GM10847 (cell line): ENCODE data around the gene COMMD6.

Source experiments
- POLR2A ChIP-seq: IDR thresholded peaks from 2 replicates; pipeline ENCODE4 v1.6.1; 2011; ENCODE audit not compliant: insufficient read length; ENCODE audit errors: extremely low read depth

The COMMD6 gene

GRCh38 chr13:75547917-75548316, 10.3 kb upstream of the COMMD6 start:
- TF ChIP-seq POLR2A, result no peak

DNA sequence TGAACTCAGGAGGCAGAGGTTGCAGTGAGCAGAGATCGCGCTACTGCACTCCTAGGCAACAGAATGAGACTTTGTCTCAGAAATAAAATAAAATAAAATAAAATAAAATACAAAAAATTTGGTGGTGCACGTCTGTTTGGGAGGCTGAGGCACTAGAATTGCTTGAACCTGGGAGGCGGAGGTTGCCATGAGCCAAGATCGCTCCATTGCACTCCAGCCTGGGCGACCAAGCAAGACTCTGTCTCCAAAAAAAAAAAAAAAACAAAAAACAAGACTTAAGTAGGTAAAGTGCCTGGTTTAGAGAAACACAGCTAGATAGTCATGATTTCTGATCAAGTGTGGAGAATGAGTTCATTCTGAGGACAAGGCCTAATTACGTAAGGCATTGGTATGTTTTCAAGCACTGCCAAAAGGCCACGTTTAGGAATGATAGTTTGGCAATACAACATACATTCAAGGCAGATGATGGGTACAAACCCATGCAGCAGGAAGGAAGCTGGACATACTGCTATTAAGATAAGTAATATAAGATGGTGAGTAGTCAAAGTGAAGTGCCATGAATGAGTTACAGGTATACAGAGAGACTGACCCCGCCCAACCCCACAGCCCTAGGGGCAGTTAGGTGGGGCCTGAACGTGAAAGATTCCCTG, 7.2 kb upstream of the COMMD6 start:
- no peak for TF ChIP-seq POLR2A

- TF ChIP-seq POLR2A, result no peak
These were observed 4.3 kb upstream of the COMMD6 start for GRCh38 chr13:75541961-75542360.

DNA sequence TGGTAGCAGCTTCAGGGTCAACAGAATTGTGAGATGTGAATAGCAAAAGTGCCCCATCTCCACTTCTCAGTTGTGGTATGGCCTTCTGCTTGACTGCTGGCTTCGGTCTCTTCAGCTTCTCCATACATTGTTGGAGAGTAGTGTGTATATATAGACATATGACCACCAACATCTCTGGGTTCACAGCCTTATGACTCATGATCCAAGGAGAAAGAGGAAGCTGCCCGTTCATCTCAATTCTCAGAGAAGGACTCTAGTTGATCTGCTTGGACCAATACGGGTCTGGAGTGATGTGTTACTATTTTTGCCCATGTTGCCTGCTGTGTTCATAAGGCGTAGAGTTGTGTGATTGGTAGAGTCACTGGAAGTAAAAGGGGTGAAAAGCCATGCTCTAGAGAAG, 3.6 kb upstream of the COMMD6 start:
- no peak for TF ChIP-seq POLR2A

- TF ChIP-seq POLR2A, result no peak
These were observed 3.8 kb downstream of the COMMD6 start for GRCh38 chr13:75533861-75534260.

- TF ChIP-seq POLR2A, result no peak
These were observed 7.1 kb downstream of the COMMD6 start for GRCh38 chr13:75530549-75530961.

- TF ChIP-seq POLR2A, result no peak
These were observed 15.7 kb downstream of the COMMD6 start for GRCh38 chr13:75521956-75522355.

GRCh38 chr13:75518439-75519088, 19.1 kb downstream of the COMMD6 start:
- no peak for TF ChIP-seq POLR2A

- TF ChIP-seq POLR2A, result no peak
These were observed 23.3 kb downstream of the COMMD6 start for GRCh38 chr13:75514080-75514995.

DNA sequence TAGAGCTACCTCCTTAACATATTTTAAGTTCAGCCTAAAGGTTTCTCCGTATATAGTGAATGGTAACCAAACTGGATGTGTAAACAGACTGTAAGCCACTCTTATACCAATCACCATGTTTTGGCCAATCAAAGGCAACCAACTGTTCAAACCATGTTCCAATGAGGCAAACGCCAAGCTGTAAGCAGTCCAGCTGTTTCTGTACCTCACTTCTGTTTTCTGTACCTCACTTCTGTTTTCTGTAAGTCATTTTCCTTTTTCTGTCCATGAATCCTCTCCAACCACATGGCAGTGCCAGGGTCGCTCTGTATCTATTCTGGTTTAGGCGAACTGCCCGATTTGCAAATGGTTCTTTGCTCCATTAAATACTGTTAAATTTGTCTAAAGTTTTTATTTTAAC, 24.4 kb downstream of the COMMD6 start:
- no peak for TF ChIP-seq POLR2A

- no peak for TF ChIP-seq POLR2A
These were observed 25.4 kb downstream of the COMMD6 start for GRCh38 chr13:75512253-75512652.

- TF ChIP-seq POLR2A, result no peak
These were observed 26.5 kb downstream of the COMMD6 start for GRCh38 chr13:75511051-75511625.

DNA sequence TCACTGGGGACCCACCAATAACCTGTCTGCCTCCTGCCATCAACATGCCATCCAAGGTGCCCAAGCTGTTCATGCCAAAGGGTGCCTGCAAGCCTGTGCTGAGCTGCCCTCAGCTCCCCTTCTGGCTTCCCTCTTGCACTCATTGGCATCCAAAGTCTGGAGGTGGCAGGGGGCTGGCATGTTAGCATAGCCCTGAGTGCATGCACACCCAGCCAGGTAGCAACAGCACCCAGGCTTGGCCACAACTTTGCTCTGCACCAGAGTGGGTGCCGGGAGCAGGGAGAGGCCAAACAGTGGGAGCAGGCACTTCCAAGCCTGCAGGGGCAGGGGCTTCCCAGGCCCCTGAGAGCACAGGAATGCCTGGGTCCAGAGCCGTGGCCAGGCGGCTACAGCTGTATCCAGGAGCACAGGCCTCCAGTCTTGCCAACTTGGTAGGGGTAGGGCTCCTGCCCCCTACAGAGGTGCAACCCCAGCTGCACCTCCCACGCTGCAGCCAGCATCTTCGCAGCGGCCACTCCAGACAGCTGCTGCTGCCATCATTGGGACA, 29.6 kb downstream of the COMMD6 start:
- no peak for TF ChIP-seq POLR2A

DNA sequence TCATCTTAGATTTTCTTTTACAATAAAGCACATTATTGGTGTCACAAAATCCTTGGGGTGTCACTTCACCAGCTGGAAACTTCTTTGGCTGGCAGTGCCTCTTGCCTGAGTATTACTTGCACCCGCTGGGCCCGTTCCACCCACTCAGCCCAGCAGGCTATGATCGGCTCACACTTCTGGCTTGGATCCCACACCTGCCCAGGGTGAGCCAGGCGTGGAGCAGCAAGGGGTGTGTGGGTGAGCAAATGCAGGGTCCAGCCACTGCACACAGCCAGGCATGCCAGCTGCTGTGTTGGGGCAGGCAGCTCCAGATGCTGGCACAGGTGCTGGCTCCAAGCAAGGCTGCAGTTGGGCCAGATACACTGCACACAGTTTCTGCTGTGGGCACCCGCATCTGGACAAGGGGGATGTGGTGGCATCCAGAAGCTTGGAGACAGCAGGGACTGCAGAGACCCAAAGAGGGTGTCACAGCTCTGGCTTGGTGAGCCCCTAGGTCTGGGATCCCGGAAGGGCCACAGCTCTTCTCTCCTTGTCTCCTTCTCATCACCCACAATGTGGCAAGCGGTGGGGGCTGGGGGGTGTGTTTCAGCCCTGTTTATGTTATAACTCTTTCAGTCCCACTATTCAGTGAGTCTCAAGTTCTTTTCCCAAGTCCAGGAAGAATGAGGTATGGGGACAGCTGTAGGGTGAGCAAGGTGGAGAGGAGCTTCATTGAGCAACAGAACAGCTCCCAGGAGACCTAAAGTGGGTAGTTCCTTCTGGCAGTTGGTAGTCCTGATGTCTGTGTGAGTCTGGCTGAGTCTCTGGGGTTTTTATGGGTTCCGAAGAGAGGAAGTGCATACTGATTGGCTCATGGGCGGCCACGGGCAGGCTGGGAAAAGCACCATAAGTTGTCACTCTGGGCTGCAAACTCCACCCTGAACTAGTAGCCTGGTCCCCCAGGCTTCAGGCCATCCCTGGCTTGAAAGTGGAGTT, 30.3 kb downstream of the COMMD6 start:
- no peak for TF ChIP-seq POLR2A
